Umbilical cord (tissue), 2 donors: ENCODE data around the gene CTNNA2. TPM values are rescaled to one million over a fixed set of nuclear protein-coding genes. Genes with fewer than 3 reads are reported as not detected.

Experiments
- DNase-seq: peaks from one replicate; pipeline ENCODE4 v3.0.0-alpha.2; 2015; ENCODE audit warnings: low spot score
- total RNA-seq: library from RNA; depleted of rRNA; stranded (reverse); fragments of >200 nt; gene quantifications from one replicate; pipeline ENCODE4 v1.2.3, GENCODE V29; 2014; ENCODE audit warnings: low replicate concordance; ENCODE audit not compliant: insufficient read depth

Gene CTNNA2
- 0.96 TPM for total RNA-seq

DNA sequence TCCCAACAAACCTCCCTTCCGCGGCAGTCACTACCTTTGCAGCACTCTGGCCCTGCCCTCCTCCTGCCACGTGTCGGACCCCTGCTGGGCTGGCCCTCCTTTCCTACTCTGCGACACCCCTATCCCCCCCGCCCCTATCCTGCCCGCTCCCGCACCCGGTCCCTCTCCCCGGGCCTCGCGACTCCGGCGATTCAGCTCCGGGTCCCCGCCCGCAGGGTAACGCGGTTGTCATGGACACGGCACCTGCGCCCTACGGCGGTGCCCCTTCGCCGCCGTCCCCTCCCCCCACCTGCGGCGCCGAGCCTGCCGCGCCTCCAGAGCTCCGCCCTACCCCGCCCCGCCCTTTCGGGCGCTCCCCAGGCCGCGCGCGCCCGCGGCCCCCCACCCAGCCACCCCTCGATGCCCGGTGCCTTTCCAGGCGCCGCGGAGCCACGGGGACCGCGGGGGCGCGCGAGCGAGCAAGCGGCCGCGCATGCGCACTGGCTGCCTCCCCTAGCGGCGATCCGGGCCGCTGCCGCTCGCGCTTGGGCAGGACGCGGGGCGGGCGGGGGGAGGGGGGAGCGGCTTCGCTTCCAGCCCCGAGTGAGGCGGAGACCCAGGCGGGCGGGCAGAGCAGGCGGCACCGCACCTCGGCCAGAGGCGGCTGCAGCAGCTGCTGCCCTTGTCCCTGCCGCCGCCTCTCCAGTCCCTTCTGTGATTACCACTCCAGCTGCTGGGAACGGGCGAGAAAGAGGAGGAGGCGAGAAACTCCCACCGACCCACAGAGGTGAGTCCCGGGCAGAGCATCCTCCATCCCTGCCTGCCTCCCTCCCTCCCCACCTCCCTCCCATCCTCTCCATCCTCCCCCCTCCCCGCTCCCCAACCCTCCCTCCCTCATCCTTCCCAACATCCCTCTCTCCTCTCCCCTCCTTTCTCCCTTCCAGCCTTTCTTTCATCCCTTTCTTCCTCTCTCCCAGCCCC lies at the start of gene CTNNA2:
Gene CTNNA2, plus strand, starts transcription at position 610 of the 960 bp plus-strand sequence.
- DNase-seq, result peak; percentile 17

DNA sequence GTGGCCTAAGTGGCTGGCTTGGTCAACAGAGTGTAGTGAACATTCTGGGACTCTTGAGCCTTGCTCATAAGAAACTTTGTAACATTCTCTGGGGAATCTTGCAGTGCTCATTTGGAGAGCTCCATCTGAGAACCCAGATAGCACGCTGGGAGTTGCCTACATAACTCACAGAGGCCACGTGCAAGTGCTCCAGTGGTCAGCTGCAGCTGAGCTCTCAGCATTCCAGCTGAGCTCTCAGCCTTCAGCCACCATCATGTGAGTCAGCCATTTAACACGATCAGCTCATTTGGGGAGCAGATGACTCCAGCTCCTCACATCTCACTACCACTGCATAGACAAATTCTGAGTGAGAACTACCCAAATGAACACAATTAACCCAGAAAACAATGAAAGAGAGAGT lies 25.5 kb upstream of the CTNNA2 start:
- DNase-seq, result no peak

DNA sequence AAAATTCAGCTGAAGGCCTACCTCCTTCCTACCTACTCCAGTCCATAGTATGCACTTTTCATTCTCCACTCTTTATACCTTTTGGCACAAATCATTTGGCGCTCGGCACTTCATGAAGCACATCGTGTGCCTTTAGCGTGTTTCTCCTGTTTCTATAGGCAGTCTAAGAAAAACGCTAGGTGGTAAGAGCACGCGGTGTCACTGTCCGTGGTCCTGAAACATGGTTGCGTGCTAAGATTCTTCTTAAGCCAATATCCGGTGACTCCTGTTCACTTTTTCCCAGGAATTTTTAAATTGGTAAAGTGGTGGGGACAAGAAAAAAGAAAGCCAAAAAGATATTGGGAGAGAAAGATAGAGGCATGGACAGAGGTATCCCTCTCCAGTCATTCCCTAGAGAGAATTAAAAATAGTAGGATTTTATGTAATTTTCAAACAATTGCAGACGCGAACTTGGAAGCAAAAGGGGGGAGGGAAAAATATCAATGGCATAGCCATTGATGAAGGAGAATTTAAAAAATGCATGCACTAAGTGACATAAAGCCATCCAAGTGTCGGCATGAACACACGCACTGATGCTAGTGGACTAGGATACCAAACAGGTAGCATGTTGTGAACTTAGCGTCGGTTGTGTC lies 1.4 kb upstream of the CTNNA2 start:
- peak; percentile 57 for DNase-seq

DNA sequence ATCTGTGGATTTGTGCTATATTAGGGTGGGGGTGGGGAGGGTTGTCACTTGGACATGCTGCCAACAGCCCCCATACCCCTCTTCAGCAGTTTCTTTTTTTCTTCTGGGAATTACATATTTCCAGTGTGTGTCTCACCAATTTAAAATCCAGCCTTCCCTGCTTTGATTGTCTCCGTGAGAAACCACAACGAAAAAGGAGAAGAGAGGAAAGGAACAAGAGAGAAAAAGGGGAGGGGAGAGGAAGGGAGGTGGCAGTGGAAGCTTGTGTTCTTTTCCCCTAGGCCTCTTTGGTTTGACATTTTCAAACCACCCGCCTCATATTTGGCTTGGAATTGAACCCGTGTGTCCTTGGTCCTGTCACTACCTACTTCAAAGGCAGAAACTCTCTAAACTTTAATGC lies 860 bp downstream of the CTNNA2 start:
- no peak for DNase-seq

DNA sequence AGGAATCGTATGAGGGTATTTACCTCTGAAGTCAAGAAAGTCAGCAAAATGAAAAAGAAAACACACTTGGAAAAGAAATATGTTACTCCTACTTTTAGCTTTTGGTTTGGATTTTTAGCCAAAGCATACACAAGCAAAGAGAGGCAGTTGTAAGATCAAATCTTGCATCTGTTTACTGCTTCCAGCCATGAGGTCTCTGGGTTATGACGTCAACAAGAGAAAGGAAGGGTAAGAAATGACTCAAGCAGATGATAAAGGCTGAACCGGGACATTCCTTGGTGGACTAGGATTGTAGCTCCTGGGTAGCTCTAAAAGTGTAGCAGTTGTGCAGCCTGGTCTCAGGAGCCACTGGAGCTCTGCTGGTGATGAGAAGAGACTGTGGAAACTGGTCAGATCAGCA lies 16.8 kb downstream of the CTNNA2 start:
- no peak for DNase-seq

DNA sequence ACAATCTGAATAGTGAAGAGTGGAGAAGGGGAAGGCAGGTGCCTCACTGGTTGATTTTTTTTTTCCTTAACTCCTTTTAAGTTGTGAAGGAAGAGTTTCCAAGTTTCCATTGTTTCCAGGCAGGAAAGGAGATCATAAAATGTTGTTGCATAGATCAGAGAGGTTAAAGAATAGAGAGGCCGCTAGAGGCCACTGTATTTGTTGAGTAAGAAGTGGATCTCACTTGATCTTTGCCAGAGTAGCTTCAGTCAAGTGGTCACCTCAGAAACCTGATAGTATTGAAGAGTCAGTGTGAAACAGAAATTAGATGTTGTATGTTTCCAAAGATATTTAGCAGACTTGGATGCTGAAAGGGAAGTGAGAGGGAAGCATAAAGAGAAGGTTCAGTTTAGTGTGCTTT lies 17.6 kb downstream of the CTNNA2 start:
- no peak for DNase-seq

DNA sequence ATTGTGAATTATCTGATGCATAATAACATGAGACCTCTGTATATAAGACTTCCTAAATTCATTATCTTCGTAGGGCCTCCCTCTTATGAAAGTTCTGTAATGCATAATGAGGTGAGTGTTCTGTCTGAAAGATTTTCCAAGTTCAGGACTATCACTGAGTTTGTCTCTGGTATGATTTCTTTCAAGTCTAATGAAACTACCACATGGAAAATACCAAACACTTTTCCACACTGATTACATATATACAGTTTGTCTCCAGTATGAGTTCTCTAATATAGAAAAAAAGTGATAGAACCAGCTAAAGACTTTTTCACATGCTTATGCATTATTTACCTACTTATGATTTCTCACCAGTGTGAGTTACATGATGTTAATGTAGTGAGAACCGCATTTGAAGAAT lies 34.7 kb downstream of the CTNNA2 start:
- no peak for DNase-seq

DNA sequence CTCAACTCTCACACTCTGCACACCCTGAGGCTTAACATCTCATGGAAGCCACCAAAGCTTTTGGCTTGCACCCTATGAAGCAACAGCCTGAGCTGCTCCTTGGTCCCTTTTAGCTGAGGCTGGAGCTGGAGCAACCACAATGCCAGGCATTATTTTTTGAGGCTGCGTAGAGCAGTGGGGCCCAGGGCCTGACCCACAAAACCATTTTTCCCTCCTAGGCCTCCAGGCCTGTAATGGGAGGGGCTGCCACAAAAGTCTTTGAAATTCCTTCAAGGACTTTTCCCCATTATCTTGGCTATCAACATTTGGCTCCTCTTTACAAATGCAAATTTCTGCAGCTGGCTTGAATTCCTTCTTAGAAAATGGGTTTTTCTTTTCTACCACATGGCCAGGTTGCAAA lies 39.8 kb downstream of the CTNNA2 start:
- no peak for DNase-seq

DNA sequence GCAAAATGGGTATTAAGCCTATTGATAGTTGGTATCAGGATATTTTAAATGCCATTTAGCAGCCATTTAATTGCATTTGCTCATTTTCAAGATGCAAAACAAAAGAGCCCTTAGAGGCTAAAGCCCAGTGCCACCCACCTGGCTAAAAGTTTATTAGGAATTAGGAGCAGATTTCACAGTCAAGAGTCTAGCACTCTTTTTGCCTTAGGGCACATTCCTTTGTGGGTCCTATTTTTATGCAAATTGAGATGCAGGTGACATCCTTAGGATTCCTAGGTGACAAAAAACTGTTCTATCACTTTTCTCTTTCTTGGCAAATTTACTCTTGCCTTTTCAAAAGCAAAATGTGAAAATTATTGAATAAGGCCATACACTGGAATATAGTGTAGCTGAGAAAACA lies 42.0 kb downstream of the CTNNA2 start:
- no peak for DNase-seq

DNA sequence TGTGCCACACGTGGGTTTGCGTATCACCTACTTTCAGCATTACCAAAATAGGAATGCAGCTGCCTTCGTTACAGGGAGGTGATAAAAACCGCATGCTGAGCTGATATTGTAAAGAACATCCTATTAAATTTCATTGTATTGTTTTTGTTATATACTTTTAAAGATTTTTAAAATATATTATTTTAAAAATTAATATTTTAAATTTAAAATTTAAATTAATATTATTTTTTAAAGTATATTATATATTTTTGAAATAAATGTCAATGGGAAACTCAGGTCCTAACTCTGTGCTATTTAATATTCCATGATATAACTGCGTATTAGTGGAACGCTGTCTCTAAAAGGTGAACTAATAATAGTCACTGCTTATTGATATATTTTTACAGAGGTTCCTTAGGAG lies 51.2 kb downstream of the CTNNA2 start:
- DNase-seq, result no peak

DNA sequence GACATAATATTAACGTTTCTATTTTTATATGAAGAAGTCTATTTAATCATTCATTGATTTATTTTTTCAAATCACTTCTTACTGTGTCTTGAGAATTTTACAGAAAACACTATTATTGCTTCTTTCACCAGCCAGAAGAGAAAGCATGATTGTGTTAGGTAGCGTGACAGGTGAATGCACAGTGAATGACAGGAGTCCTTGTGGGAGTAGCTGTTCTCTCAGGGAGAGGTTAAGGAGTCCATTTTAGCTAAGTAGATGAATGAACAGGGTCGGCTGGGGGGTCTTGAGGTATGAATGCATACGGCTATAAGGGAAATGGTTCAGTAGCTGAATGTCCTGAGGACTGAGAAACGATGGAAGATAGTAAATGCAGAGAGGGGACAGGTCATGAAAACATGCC lies 56.2 kb downstream of the CTNNA2 start:
- DNase-seq, result no peak

DNA sequence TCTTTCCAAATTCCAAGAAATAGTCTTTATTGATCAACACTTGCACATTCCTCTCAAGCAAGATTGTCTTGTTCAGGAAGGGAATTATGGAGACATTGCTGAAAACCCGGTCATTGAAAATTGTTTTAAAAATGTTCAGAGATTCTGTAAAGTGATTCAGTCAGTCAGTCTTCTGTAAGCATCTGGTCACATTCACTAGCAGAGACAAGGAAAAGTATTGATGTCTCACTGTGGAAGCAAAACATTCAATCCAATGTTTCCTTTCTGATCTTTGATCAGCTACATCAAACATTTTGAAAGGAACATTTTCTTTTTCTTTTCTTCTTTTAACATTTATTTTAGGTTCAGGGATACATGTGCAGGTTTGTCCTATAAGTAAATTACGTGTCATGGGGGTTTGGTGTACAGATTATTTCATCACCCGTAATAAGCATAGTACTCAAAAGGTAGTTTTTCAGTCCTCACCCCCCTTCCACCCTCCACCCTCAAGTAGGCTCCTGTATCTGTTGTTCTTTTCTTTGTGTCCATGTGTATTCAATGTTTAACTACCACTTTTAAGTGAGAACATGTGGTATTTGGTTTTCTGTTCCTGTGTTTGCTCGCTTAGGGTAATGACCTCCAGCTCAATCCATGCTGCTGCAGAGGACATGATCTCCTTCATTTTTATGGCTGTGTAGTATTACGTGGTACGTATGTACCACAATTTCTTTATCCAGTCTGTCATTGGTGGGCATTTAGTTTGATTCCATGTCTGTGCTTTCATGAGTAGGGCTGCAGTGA lies 61.2 kb downstream of the CTNNA2 start:
- no peak for DNase-seq

DNA sequence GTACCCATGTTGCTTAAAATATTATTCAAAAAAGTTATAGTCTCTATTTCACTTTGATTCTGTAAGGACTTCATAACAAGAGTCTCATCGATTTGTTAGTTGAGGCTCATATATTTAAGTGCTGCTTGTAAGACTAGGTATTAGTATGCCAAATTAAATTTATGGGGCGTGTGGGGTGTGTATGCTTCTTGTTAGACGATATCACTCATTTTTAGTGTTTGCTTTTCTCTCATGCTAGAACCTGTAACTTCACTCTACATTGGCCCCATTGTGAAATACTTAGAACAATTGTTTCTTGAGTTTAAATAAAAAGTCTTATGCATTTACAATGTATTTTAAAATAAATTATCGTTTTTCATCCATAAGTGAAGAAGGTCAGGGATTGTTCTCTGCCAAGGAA lies 63.6 kb downstream of the CTNNA2 start:
- DNase-seq, result no peak

DNA sequence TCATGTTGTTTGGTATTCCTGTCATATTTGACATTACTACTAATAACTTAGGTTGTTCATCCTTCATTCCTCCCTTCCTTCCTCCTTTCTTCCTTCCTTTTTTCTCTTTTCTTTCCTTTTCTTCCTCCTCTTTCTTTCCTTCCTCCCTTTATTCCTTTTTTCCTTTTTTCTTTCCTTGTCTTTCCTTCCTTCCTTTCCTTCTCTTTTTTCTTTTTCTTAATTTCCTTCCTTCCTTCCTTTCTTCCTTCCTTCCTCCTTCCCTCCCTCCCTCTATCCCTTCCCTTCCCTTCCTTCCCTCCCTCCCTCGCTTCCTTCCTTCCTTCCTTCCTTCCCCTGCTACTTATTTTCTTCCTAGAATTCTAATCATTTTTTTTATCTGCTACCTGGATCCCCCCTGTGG lies 66.1 kb downstream of the CTNNA2 start:
- DNase-seq, result no peak

DNA sequence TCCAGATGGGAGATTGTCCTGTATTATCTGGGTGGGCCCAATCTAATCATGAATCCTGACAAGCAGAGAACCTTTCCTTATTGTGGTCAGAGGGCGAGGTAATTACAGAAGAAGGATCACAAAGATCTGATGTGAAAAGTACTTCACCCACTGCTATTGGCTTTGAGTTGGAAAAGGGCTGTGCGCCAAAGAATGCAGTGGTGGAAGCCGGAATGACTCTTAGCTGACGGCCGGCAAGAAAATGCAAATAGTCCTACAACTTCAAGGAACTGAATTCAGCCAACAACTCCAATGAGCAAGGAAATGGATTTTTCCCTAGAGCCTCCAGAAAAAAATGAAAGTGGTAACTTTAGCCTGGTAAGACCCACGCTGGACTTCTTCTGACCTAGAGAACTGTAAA lies 67.3 kb downstream of the CTNNA2 start:
- no peak for DNase-seq

DNA sequence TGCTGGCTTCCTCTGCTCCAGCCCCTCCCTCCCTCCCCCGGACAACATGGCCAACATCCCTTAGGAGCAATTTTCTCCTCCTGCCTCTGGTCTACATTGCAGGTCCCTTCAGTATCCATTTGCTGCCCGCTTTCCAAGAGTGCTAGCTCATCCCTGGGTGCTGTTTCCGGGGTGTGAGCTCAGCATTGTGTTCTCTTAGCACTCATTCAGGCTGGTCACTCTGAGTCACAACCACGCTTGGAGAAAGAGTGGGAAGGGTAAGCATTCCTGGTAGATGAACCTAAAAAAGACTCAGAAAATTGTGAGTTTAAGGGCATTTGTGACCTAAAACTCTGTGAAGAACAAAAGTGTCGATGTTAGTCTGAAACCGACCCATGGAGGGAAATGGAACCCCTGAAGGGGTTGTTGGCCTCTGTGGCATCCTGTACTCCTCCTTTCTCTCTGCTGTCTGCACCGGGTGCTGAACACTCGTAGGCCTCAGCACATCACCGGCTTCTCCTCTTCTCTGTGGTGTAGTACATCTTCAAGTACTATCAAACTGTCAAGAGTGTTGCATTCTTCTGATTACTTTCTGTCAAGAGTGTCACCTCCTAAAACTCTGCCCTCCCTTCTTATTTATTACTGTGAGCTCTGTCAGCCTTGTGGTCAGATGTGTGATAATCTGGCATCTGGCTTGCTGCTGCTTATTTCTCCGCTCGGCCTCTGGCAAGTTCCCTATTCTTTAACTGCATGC lies 73.0 kb downstream of the CTNNA2 start:
- DNase-seq, result no peak

DNA sequence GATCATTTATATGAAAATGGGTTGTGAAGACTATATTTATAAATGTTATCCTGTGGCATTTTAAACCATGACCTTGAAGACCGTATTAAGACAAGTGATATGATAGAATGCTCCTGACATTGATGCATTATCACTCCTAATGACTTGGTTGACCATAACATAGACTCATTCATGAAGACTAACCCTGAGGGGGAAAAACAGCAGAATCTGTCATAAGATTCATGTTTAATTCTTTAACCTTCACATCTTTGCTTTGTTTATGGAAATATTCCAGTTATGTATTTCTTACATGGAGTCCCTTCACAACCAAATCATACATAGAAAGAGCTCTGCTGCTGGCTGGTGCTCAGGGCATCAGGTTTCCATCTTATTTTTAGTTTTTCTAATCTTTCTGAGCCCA lies 78.4 kb downstream of the CTNNA2 start:
- DNase-seq, result no peak

DNA sequence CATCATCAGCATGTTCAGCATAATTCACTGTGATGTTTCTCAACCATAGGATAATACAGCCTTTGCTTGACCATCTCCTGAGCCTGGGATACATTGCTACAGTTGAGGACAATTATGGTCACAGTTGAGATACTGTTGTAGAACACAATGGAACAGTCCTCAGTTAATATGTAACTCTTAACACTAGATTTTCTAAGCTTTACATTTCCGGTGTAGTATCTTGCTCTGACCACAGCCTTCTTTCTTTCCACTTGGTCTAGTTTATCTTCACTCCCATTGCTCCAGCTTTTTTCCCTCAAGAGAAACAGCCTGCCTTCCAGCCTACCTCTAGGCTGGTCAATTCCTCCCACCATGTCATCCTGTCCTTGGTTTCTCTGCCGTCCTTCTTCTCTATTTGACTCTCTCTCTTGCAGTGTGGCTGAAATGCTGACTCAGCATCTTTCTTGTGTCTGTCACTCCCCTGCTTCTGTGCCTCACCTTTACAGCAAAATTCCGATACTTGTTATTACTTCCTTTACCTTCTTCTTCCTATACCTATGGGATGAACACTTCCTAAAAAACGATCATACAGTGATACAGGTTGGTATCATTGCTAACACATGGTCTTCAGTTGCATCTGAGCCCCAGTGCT lies 80.5 kb downstream of the CTNNA2 start:
- no peak for DNase-seq

DNA sequence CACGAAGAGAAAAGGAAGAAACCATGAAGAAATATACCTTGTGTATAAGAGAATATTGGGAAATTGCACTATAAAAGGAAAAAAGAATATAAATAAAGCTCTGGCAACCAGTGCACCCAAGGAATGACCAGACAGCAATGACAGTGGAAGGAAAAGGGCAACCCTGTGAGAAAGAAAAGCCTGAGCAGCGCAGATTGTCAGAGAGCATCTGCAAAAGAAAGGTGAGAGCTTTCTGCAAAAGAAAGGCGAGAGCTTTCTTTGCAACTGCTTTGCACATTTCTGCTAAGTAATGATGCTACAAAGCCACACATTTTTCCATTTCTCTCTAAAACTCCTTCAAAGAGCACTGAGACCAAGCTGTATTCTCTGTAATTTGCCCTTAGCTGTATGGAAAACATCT lies 83.6 kb downstream of the CTNNA2 start:
- DNase-seq, result no peak

DNA sequence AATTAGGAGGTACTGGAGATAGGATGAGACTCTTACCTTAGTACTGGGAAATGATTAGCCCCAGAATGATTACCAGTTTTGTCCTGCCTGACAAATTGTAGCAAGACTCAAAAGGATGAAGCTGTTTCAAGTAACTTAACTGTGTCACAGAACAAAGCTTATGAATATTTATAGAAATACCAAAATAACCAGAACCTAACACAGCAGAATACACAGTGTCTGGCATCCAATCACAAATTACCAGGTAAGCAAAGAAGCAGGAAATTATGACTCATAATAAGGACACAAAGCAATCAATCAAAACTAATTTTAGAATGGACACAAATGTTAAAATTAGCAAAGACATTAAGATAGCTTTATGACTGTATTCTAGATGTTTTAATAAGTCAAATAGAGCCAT lies 91.9 kb downstream of the CTNNA2 start:
- no peak for DNase-seq

DNA sequence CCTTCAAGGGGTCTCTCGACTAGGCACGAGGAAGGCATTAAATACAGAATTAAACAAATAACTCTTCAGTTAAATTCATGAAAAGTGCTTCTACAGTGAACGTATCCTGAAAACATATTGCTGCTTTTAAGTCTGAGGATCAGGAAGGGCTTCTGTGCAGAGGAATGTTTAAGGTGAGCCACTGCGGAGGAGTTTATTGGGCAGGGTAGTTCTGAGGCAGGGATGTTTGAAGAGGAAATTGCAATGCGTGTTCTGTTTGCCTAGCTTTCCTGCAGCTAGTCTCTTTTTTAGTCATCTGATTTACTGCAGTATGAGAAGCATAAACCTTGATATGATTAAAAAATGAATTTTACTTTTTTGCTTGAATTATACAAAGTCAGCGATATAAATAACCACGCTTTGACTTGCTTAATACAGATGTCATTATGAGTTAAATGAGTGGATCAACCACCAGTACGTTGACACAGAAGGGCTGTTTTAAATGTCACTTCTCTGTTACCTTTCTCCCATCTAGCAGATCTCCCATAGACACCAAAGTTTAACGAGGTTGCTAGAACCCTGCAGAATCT lies 98.7 kb downstream of the CTNNA2 start:
- no peak for DNase-seq
